ENCODE data around the gene C1R.

The C1R gene

GRCh38 chr12:7075939-7076338, 16.3 kb downstream of the C1R start:
- H3K9ac ChIP-seq (ENCODE audit: insufficient read length, low read depth): no peak overlapping the region
- H3K36me3 ChIP-seq (ENCODE audit: insufficient read depth, insufficient read length, low read length): no peaks in the 10 kb centered on the region
- H3K27me3 ChIP-seq (ENCODE audit: insufficient read depth, insufficient read length): peaks cover 2% of the 10 kb centered on the region
- H3K9me3 ChIP-seq (ENCODE audit: insufficient read depth, low read length): no peaks in the 10 kb centered on the region
- no peak for TF ChIP-seq YY1 (IDR thresholded peaks at IDR 0.05; ENCODE audit: insufficient read depth, insufficient read length)
- TF ChIP-seq SUZ12 (IDR thresholded peaks at IDR 0.05; ENCODE audit: extremely low read depth, insufficient read depth, insufficient read length): no peak
- no peak for TF ChIP-seq ZNF274 (IDR thresholded peaks at IDR 0.05; ENCODE audit: low read depth, low read length)
- H3K4me3 ChIP-seq (ENCODE audit: insufficient read length, low read depth): no peak overlapping the region
- no peak for DNase-seq (ENCODE audit: low read depth, low spot score)
- no peaks in the 10 kb centered on the region for H3K4me1 ChIP-seq (ENCODE audit: insufficient read depth, insufficient read length)

GRCh38 chr12:7075518-7075917, 16.7 kb downstream of the C1R start:
- H3K9ac ChIP-seq (ENCODE audit: insufficient read length, low read depth): no peak overlapping the region
- H3K9me3 ChIP-seq (ENCODE audit: insufficient read depth, low read length): no peaks in the 10 kb centered on the region
- TF ChIP-seq YY1 (IDR thresholded peaks at IDR 0.05; ENCODE audit: insufficient read depth, insufficient read length) (no peak), ZNF274 (IDR thresholded peaks at IDR 0.05; ENCODE audit: low read depth, low read length) (no peak), SUZ12 (IDR thresholded peaks at IDR 0.05; ENCODE audit: extremely low read depth, insufficient read depth, insufficient read length) (no peak)
- no peak overlapping the region for H3K4me3 ChIP-seq (ENCODE audit: insufficient read length, low read depth)
- DNase-seq (ENCODE audit: low read depth, low spot score): no peak
- peaks cover 2% of the 10 kb centered on the region for H3K27me3 ChIP-seq (ENCODE audit: insufficient read depth, insufficient read length)
- no peaks in the 10 kb centered on the region for H3K4me1 ChIP-seq (ENCODE audit: insufficient read depth, insufficient read length)
- H3K36me3 ChIP-seq (ENCODE audit: insufficient read depth, insufficient read length, low read length): no peaks in the 10 kb centered on the region

- no peak for DNase-seq (ENCODE audit: low read depth, low spot score)
- Histone ChIP-seq H3K36me3 (ENCODE audit: insufficient read depth, insufficient read length, low read length) (no peaks in the 10 kb centered on the region), H3K4me3 (ENCODE audit: insufficient read length, low read depth) (no peak overlapping the region), H3K4me1 (ENCODE audit: insufficient read depth, insufficient read length) (no peaks in the 10 kb centered on the region), H3K27me3 (ENCODE audit: insufficient read depth, insufficient read length) (peaks cover 2% of the 10 kb centered on the region), H3K9me3 (ENCODE audit: insufficient read depth, low read length) (no peaks in the 10 kb centered on the region), H3K9ac (ENCODE audit: insufficient read length, low read depth) (no peak overlapping the region)
- TF ChIP-seq ZNF274 (IDR thresholded peaks at IDR 0.05; ENCODE audit: low read depth, low read length) (no peak), SUZ12 (IDR thresholded peaks at IDR 0.05; ENCODE audit: extremely low read depth, insufficient read depth, insufficient read length) (no peak), YY1 (IDR thresholded peaks at IDR 0.05; ENCODE audit: insufficient read depth, insufficient read length) (no peak)
Measured at GRCh38 chr12:7073946-7074345, 18.3 kb downstream of the C1R start.

GRCh38 chr12:7072554-7072953, 19.7 kb downstream of the C1R start:
- no peak for TF ChIP-seq ZNF274 (IDR thresholded peaks at IDR 0.05; ENCODE audit: low read depth, low read length)
- no peak for TF ChIP-seq SUZ12 (IDR thresholded peaks at IDR 0.05; ENCODE audit: extremely low read depth, insufficient read depth, insufficient read length)
- no peak for TF ChIP-seq YY1 (IDR thresholded peaks at IDR 0.05; ENCODE audit: insufficient read depth, insufficient read length)
- Histone ChIP-seq H3K9ac (ENCODE audit: insufficient read length, low read depth) (no peak overlapping the region), H3K4me3 (ENCODE audit: insufficient read length, low read depth) (no peak overlapping the region), H3K9me3 (ENCODE audit: insufficient read depth, low read length) (no peaks in the 10 kb centered on the region), H3K4me1 (ENCODE audit: insufficient read depth, insufficient read length) (no peaks in the 10 kb centered on the region), H3K36me3 (ENCODE audit: insufficient read depth, insufficient read length, low read length) (no peaks in the 10 kb centered on the region), H3K27me3 (ENCODE audit: insufficient read depth, insufficient read length) (peaks cover 2% of the 10 kb centered on the region)
- DNase-seq (ENCODE audit: low read depth, low spot score): no peak

GRCh38 chr12:7072035-7072434, 20.2 kb downstream of the C1R start:
- Histone ChIP-seq H3K9ac (ENCODE audit: insufficient read length, low read depth) (no peak overlapping the region), H3K36me3 (ENCODE audit: insufficient read depth, insufficient read length, low read length) (no peaks in the 10 kb centered on the region), H3K27me3 (ENCODE audit: insufficient read depth, insufficient read length) (peaks cover 2% of the 10 kb centered on the region), H3K4me3 (ENCODE audit: insufficient read length, low read depth) (no peak overlapping the region), H3K9me3 (ENCODE audit: insufficient read depth, low read length) (no peaks in the 10 kb centered on the region), H3K4me1 (ENCODE audit: insufficient read depth, insufficient read length) (no peaks in the 10 kb centered on the region)
- no peak for DNase-seq (ENCODE audit: low read depth, low spot score)
- no peak for TF ChIP-seq SUZ12 (IDR thresholded peaks at IDR 0.05; ENCODE audit: extremely low read depth, insufficient read depth, insufficient read length)
- no peak for TF ChIP-seq ZNF274 (IDR thresholded peaks at IDR 0.05; ENCODE audit: low read depth, low read length)
- no peak for TF ChIP-seq YY1 (IDR thresholded peaks at IDR 0.05; ENCODE audit: insufficient read depth, insufficient read length)

GRCh38 chr12:7069386-7069785, 22.9 kb downstream of the C1R start:
- Histone ChIP-seq H3K9ac (ENCODE audit: insufficient read length, low read depth) (no peak overlapping the region), H3K4me3 (ENCODE audit: insufficient read length, low read depth) (no peak overlapping the region), H3K27me3 (ENCODE audit: insufficient read depth, insufficient read length) (no peaks in the 10 kb centered on the region), H3K36me3 (ENCODE audit: insufficient read depth, insufficient read length, low read length) (no peaks in the 10 kb centered on the region), H3K4me1 (ENCODE audit: insufficient read depth, insufficient read length) (no peaks in the 10 kb centered on the region), H3K9me3 (ENCODE audit: insufficient read depth, low read length) (no peaks in the 10 kb centered on the region)
- no peak for DNase-seq (ENCODE audit: low read depth, low spot score)
- TF ChIP-seq SUZ12 (IDR thresholded peaks at IDR 0.05; ENCODE audit: extremely low read depth, insufficient read depth, insufficient read length): no peak
- no peak for TF ChIP-seq ZNF274 (IDR thresholded peaks at IDR 0.05; ENCODE audit: low read depth, low read length)
- TF ChIP-seq YY1 (IDR thresholded peaks at IDR 0.05; ENCODE audit: insufficient read depth, insufficient read length): no peak

GRCh38 chr12:7068994-7069346, 23.3 kb downstream of the C1R start:
- no peaks in the 10 kb centered on the region for H3K9me3 ChIP-seq (ENCODE audit: insufficient read depth, low read length)
- H3K9ac ChIP-seq (ENCODE audit: insufficient read length, low read depth): no peak overlapping the region
- H3K4me1 ChIP-seq (ENCODE audit: insufficient read depth, insufficient read length): no peaks in the 10 kb centered on the region
- TF ChIP-seq ZNF274 (IDR thresholded peaks at IDR 0.05; ENCODE audit: low read depth, low read length): no peak
- TF ChIP-seq SUZ12 (IDR thresholded peaks at IDR 0.05; ENCODE audit: extremely low read depth, insufficient read depth, insufficient read length): no peak
- TF ChIP-seq YY1 (IDR thresholded peaks at IDR 0.05; ENCODE audit: insufficient read depth, insufficient read length): no peak
- no peak overlapping the region for H3K4me3 ChIP-seq (ENCODE audit: insufficient read length, low read depth)
- no peaks in the 10 kb centered on the region for H3K27me3 ChIP-seq (ENCODE audit: insufficient read depth, insufficient read length)
- H3K36me3 ChIP-seq (ENCODE audit: insufficient read depth, insufficient read length, low read length): no peaks in the 10 kb centered on the region
- DNase-seq (ENCODE audit: low read depth, low spot score): no peak

Data from NT2/D1 (cell line).